RPMI8226 (cell line): Measurements from ENCODE around the gene AK6.
"Not testable (repeated sequence)": the region's sequence is repeated elsewhere in the genome, so short reads cannot be mapped to it uniquely, and the experiment has no call there.

ENCODE experiments used
- DNase-seq: peaks from one replicate; pipeline ENCODE4 v3.0.0-alpha.2; 2015

Gene AK6

GRCh38 chr5:69369340-69370121, at the start of gene AK6, which contains the start of the genes RAD17 and TAF9:
Gene AK6, minus strand, starts transcription at chr5:69369520. Its CDS starts 30 bp downstream, at chr5:69369490.
Gene RAD17, plus strand, starts transcription at chr5:69369818. Its CDS starts 2,391 bp downstream, at chr5:69372209.
Gene TAF9, minus strand, starts transcription at chr5:69369520. Its CDS starts 3,783 bp downstream, at chr5:69365737.
- peak; percentile 96 for DNase-seq

- DNase-seq: no peak
Observed at GRCh38 chr5:69418554-69418953, 49.2 kb upstream of the AK6 start.

GRCh38 chr5:69416699-69417098, 47.4 kb upstream of the AK6 start:
- no peak for DNase-seq

- no peak for DNase-seq
Observed at GRCh38 chr5:69416180-69416579, 46.9 kb upstream of the AK6 start.

GRCh38 chr5:69415584-69415958, 46.3 kb upstream of the AK6 start:
- peak; percentile 10 for DNase-seq

GRCh38 chr5:69414885-69415583, 45.7 kb upstream of the AK6 start, which contains the start of gene MARVELD2:
Gene MARVELD2, plus strand, starts transcription at chr5:69415116. Its CDS starts 4,270 bp downstream, at chr5:69419386.
- DNase-seq: peak; percentile 88

- no peak for DNase-seq
Observed at GRCh38 chr5:69404659-69405330, 35.5 kb upstream of the AK6 start.

- no peak for DNase-seq
Observed at GRCh38 chr5:69378376-69378775, 9.1 kb upstream of the AK6 start.

GRCh38 chr5:69374911-69375446, 5.7 kb upstream of the AK6 start:
- no peak for DNase-seq

GRCh38 chr5:69372394-69372793, 3.1 kb upstream of the AK6 start:
- DNase-seq: no peak

GRCh38 chr5:69370335-69370734, 1.0 kb upstream of the AK6 start:
- DNase-seq: not testable (repeated sequence)

GRCh38 chr5:69368458-69369339, 621 bp downstream of the AK6 start:
- DNase-seq: peak; percentile 20

- no peak for DNase-seq
Observed at GRCh38 chr5:69367697-69368279, 1.5 kb downstream of the AK6 start.

- no peak for DNase-seq
Observed at GRCh38 chr5:69364850-69365249, 4.5 kb downstream of the AK6 start.

GRCh38 chr5:69364414-69364813, 4.9 kb downstream of the AK6 start:
- peak; percentile 34 for DNase-seq

GRCh38 chr5:69360442-69360841, 8.9 kb downstream of the AK6 start:
- DNase-seq: no peak

GRCh38 chr5:69359699-69360098, 9.6 kb downstream of the AK6 start:
- DNase-seq: no peak

GRCh38 chr5:69350664-69351063, 18.7 kb downstream of the AK6 start:
- no peak for DNase-seq

- no peak for DNase-seq
Observed at GRCh38 chr5:69343083-69343482, 26.2 kb downstream of the AK6 start.

GRCh38 chr5:69341520-69342161, 27.7 kb downstream of the AK6 start:
- no peak for DNase-seq

- DNase-seq: no peak
Observed at GRCh38 chr5:69335341-69335935, 33.9 kb downstream of the AK6 start.
